ENCODE results near the gene CKAP2L. TPM values are rescaled to one million over a fixed set of nuclear protein-coding genes. Genes with fewer than 3 reads are reported as not detected.
"Not testable (repeated sequence)": the region's sequence is repeated elsewhere in the genome, so short reads cannot be mapped to it uniquely, and the experiment has no call there.

CKAP2L gene
- total RNA-seq, 3 donors from 2014 or later (not counting 1 experiment from before 2014, with no cell fraction given) = 1.2 to 3.4 (median 1.2) TPM

DNA sequence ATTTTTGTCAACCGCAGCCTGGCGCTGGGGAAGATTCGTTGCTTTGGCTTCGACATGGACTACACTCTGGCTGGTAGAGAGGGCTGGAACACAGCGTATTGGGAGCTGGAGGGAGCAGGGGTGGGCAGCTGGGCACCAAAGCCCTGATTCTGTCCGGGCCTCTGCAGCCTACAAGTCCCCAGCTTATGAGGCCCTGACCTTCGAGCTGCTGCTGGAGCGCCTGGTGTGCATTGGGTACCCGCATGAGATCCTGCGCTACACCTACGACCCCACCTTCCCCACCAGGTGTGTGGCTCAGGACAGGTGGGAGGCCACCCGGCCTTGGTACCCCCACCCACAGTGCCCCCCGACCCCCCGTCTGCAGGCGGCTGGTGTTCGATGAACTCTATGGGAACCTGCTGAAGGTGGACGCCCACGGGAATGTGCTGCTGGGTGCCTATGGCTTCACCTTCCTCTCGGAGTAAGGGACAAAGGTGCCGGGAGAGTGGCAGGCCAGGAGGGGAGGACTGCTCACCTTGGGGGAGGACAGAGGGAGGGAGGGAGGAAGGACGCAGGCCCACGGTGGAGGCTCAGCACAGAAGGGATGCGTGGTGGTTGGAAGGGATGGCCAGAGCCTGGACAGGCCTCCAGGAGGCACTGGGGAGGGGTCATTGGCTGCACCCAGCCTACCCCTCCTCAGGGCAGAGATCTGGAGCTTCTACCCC, 42.4 kb downstream of the CKAP2L start:
- no peak overlapping the region for H3K4me3 Mint-ChIP-seq
- peaks cover 19% of the 10 kb centered on the region for H3K4me1 ChIP-seq (ENCODE audit: control insufficient read depth, insufficient read depth, low read length)

DNA sequence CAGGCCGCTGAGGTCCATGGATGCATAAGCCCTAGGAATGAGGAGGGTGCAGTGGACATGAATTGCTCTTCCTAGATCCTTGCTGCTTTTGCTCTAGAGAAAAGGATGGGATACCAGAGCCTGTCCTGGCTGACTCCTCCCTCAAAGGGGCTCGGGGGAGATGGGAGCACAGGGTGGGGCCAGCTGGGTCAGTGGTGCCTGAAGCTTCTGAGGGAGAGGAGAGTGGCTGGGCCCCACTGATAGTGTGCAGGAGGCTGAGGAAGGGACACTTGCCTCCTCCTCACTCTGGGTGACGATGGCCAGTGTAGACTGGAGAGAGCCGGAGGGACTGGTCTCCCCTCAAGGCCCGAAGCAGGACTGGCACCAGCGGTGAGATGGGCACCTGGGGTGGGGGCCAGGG, 43.6 kb downstream of the CKAP2L start, which contains the start of gene NT5DC4:
NT5DC4 (plus strand) TSS at position 236 of the 400 bp plus-strand sequence; CDS start at position 296, 60 bp downstream.
- Histone ChIP-seq H3K36me3 (ENCODE audit: control insufficient read depth, insufficient read depth, low read length) (no peaks in the 10 kb centered on the region), H3K27me3 (ENCODE audit: control insufficient read depth, insufficient read depth, low read length) (no peaks in the 10 kb centered on the region), H3K9me3 (ENCODE audit: control insufficient read depth, insufficient read depth, low read length) (no peaks in the 10 kb centered on the region), H3K4me3 (ENCODE audit: low read length) (no peak within 1 kb of the TSS), H3K4me1 (ENCODE audit: control insufficient read depth, insufficient read depth, low read length) (peaks cover 9% of the 10 kb centered on the region), H3K27ac (ENCODE audit: low read length) (no peak within 1 kb of the TSS)
- H3K4me1 Mint-ChIP-seq = peaks cover 0 to 13% of the 10 kb centered on the region in 2 donors
- TF ChIP-seq, protein P1, sequence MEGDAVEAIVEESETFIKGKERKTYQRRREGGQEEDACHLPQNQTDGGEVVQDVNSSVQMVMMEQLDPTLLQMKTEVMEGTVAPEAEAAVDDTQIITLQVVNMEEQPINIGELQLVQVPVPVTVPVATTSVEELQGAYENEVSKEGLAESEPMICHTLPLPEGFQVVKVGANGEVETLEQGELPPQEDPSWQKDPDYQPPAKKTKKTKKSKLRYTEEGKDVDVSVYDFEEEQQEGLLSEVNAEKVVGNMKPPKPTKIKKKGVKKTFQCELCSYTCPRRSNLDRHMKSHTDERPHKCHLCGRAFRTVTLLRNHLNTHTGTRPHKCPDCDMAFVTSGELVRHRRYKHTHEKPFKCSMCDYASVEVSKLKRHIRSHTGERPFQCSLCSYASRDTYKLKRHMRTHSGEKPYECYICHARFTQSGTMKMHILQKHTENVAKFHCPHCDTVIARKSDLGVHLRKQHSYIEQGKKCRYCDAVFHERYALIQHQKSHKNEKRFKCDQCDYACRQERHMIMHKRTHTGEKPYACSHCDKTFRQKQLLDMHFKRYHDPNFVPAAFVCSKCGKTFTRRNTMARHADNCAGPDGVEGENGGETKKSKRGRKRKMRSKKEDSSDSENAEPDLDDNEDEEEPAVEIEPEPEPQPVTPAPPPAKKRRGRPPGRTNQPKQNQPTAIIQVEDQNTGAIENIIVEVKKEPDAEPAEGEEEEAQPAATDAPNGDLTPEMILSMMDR (IDR thresholded peaks at IDR 0.05) = no peak
- H3K9me3 Mint-ChIP-seq = no peaks in the 10 kb centered on the region
- H3K27ac Mint-ChIP-seq = no peak within 1 kb of the TSS
- H3K4me3 Mint-ChIP-seq = no peak within 1 kb of the TSS
- 94% methylated on average over 6 of the region's 6 CpGs for WGBS (ENCODE audit: insufficient coverage)
- intact Hi-C loops (cut with micrococcal nuclease) = no loop called here
- no peaks in the 10 kb centered on the region for H3K36me3 Mint-ChIP-seq
- ATAC-seq (no peak), DNase-seq (no peak)
- peaks cover 0 to 7% of the 10 kb centered on the region in 2 donors for H3K27me3 Mint-ChIP-seq (ENCODE audit: low read depth in 2 of 2)

More for the DNA sequence above, 42.4 kb downstream of the CKAP2L start:
- Mint-ChIP-seq H3K27me3 (ENCODE audit: low read depth in 2 of 2) (peaks cover 0 to 7% of the 10 kb centered on the region in 2 donors), H3K4me1 (peaks cover 7 to 21% of the 10 kb centered on the region in 2 donors), H3K9me3 (no peaks in the 10 kb centered on the region), H3K36me3 (no peaks in the 10 kb centered on the region), H3K27ac (no peak overlapping the region)
- WGBS (ENCODE audit: insufficient coverage) = 88% methylated on average over 23 of the region's 23 CpGs
- ATAC-seq = no peak
- no peaks in the 10 kb centered on the region for H3K36me3 ChIP-seq (ENCODE audit: control insufficient read depth, insufficient read depth, low read length)
- H3K4me3 ChIP-seq (ENCODE audit: low read length) = no peak overlapping the region
- H3K27me3 ChIP-seq (ENCODE audit: control insufficient read depth, insufficient read depth, low read length) = no peaks in the 10 kb centered on the region
- no peak for DNase-seq
- H3K27ac ChIP-seq (ENCODE audit: low read length) = no peak overlapping the region
- no peaks in the 10 kb centered on the region for H3K9me3 ChIP-seq (ENCODE audit: control insufficient read depth, insufficient read depth, low read length)
- TF ChIP-seq, protein P1 (IDR thresholded peaks at IDR 0.05) = no peak
- intact Hi-C loops (cut with micrococcal nuclease) = no loop called here

DNA sequence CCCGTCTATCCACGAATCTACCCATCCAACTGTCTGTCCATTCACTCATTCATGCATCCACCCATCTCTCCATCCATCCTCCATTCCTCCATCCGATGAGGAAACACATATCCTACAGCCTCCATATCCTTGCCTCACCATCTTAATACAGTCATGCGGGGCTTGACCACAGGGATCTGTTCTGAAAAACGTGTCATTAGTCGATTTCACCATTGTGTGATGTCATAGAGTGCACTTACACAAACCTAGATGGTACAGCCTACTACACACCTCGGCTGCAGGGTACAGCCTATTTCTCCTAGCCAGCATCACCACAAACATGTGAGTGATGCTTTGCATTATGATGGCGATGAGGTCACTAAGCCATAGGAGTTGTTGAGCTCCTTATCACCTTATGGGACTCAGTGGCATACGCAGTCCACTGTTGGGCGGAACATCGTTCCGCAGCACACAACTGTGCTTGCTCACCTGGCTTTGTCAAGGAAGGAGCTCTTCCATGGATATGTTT, 45.5 kb downstream of the CKAP2L start:
- Histone ChIP-seq H3K36me3 (ENCODE audit: control insufficient read depth, insufficient read depth, low read length) (no peaks in the 10 kb centered on the region), H3K9me3 (ENCODE audit: control insufficient read depth, insufficient read depth, low read length) (no peaks in the 10 kb centered on the region), H3K27ac (ENCODE audit: low read length) (no peak overlapping the region), H3K4me3 (ENCODE audit: low read length) (no peak overlapping the region), H3K27me3 (ENCODE audit: control insufficient read depth, insufficient read depth, low read length) (no peaks in the 10 kb centered on the region), H3K4me1 (ENCODE audit: control insufficient read depth, insufficient read depth, low read length) (peaks cover 3% of the 10 kb centered on the region)
- Mint-ChIP-seq H3K9me3 (no peaks in the 10 kb centered on the region), H3K27ac (no peak overlapping the region), H3K4me1 (peaks cover 0 to under 1% of the 10 kb centered on the region in 2 donors), H3K4me3 (no peak overlapping the region), H3K27me3 (ENCODE audit: low read depth in 2 of 2) (peaks cover 0 to 7% of the 10 kb centered on the region in 2 donors), H3K36me3 (no peaks in the 10 kb centered on the region)
- WGBS (ENCODE audit: insufficient coverage) = 92% methylated on average over 12 of the region's 12 CpGs
- TF ChIP-seq, protein P1 (IDR thresholded peaks at IDR 0.05) = no peak
- DNase-seq (no peak), ATAC-seq (no peak)
- intact Hi-C loops (cut with micrococcal nuclease) = no loop called here

DNA sequence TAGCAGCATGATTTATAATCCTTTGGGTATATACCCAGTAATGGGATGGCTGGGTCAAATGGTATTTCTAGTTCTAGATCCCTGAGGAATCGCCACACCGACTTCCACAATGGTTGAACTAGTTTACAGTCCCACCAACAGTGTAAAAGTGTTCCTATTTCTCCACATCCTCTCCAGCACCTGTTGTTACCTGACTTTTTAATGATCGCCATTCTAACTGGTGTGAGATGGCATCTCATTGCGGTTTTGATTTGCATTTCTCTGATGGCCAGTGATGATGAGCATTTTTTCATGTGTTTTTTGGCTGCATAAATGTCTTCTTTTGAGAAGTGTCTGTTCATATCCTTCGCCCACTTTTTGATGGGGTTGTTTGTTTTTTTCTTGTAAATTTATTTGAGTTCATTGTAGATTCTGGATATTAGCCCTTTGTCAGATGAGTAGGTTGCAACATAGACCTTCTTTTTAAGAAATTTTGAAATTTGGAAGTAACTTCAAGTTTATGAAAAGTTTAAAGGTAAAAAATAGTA, 47.5 kb downstream of the CKAP2L start:
- H3K4me3 Mint-ChIP-seq; H3K36me3 Mint-ChIP-seq; H3K9me3 ChIP-seq (ENCODE audit: control insufficient read depth, insufficient read depth, low read length); H3K27ac Mint-ChIP-seq; H3K4me1 Mint-ChIP-seq; intact Hi-C loops (cut with micrococcal nuclease); H3K27me3 ChIP-seq (ENCODE audit: control insufficient read depth, insufficient read depth, low read length); H3K4me3 ChIP-seq (ENCODE audit: low read length); DNase-seq; ATAC-seq; H3K27ac ChIP-seq (ENCODE audit: low read length); H3K36me3 ChIP-seq (ENCODE audit: control insufficient read depth, insufficient read depth, low read length); H3K27me3 Mint-ChIP-seq (ENCODE audit: low read depth in 2 of 2); H3K9me3 Mint-ChIP-seq; H3K4me1 ChIP-seq (ENCODE audit: control insufficient read depth, insufficient read depth, low read length): not testable (repeated sequence)
- WGBS (ENCODE audit: insufficient coverage) = no CpG with 5 or more reads among the region's 5 CpGs

- H3K27ac ChIP-seq (ENCODE audit: low read length); H3K9me3 Mint-ChIP-seq; intact Hi-C loops (cut with micrococcal nuclease); ATAC-seq; H3K9me3 ChIP-seq (ENCODE audit: control insufficient read depth, insufficient read depth, low read length); H3K4me1 ChIP-seq (ENCODE audit: control insufficient read depth, insufficient read depth, low read length); H3K27me3 ChIP-seq (ENCODE audit: control insufficient read depth, insufficient read depth, low read length); H3K4me3 ChIP-seq (ENCODE audit: low read length); H3K36me3 Mint-ChIP-seq; DNase-seq; H3K27ac Mint-ChIP-seq; H3K36me3 ChIP-seq (ENCODE audit: control insufficient read depth, insufficient read depth, low read length); H3K27me3 Mint-ChIP-seq (ENCODE audit: low read depth in 2 of 2); H3K4me3 Mint-ChIP-seq: not testable (repeated sequence)
- WGBS (ENCODE audit: insufficient coverage) = no CpG with 5 or more reads among the region's 1 CpG
- H3K4me1 Mint-ChIP-seq = peaks cover 0 to 12% of the 10 kb centered on the region in 2 donors
Measured at GRCh38 chr2:112716094-112716493, 48.3 kb downstream of the CKAP2L start.

All from natural killer cell (primary cell).